Stimulated activated CD8-positive, alpha-beta memory T cell treated with anti-CD3 and anti-CD28 coated beads, Interleukin-2, amount 100 ng/mL, for 48 hours (primary cell): ENCODE measurements around the gene TSPAN31.
A peak's percentile ranks its signal among the peaks of the same experiment; 100 is the strongest.

ENCODE experiments used
- DNase-seq, 2 donors: peaks; one replicate each; pipeline ENCODE4 v3.0.0-alpha.2; 2020; ENCODE audit warnings: low read depth in 2 of 2

Gene TSPAN31

GRCh38 chr12:57752668-57753000 lies 7.8 kb downstream of the TSPAN31 start:
- DNase-seq, result no peak

DNA sequence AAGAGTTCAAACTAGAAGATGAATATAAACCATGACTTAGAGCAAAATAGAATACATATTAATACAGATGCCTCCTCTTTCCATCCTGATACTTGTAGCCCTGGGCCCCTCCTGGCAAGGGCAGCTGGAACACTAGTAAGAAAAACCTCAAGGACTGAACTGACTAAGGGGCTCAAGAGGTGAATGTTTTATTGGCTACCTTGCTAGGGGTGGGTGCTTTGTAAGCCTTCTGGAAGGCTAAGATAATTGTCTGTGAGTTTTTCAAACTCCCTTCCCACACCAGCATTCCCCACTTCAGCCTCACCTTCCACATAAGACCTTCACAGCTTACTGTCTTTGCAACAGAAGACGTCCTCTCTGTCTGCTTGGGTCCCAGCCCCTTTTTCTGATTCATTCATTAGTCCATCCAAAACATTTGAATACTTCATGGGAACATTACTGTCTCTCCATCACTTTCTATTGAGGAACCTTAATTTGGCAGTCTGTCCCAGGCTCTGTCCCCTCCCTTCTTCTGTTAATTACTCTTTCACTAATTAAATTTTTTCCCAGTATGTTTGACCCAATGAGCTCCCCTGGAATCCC lies 9.0 kb downstream of the TSPAN31 start:
- DNase-seq, result no peak

- peak; percentile 74 to 84 for DNase-seq
Observed at GRCh38 chr12:57754411-57755193, 9.8 kb downstream of the TSPAN31 start, which contains the start of gene MARCHF9. MARCHF9 (plus strand) TSS chr12:57755103; CDS start chr12:57755529, 426 bp downstream.

GRCh38 chr12:57755194-57755453 lies 10.3 kb downstream of the TSPAN31 start:
- DNase-seq, result no peak

GRCh38 chr12:57755454-57756372 lies 10.9 kb downstream of the TSPAN31 start:
- no peak for DNase-seq

DNA sequence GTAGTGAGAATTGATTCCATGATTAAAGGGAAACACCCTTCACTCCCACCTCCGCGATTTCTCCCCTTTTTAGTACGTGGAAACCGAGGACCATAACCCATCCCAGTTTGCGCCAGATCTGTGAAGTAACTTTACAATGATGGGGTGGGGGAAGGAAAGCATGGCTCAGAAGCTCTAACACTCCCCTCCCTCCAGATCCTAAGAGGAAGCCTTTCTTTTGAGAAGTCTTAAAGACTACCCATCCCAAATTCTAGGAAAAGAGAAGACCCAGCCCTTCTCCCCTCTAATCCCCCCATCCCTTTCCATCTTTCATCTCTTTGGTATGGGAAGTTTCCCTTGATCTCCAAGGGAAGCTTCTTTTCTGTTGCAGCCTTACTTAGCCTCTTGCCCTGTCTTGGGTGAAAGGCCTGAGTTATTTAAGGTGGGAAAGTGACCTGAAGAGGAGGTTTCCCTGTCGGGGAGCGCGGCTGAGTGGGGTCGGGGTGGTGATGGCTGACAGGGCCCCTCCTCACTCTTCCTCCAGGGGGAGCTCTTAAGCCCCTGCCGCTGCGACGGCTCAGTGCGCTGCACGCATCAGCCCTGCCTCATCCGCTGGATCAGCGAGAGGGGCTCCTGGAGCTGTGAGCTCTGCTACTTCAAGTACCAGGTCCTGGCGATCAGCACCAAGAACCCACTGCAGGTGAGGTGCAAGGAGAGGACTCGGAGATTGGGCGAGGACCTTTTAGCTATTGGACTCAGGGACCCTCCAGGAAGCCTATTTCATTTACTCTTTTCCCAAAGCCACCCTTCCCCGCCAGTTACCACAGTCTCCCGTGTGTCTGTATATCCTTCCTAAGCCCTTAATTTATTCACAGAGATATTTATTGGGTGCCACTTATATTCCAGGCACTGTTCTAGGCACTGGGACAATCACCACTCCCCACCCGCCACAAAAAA lies 11.8 kb downstream of the TSPAN31 start:
- peak; percentile 57 to 69 for DNase-seq

- no peak for DNase-seq
Observed at GRCh38 chr12:57757771-57758170, 12.9 kb downstream of the TSPAN31 start.

DNA sequence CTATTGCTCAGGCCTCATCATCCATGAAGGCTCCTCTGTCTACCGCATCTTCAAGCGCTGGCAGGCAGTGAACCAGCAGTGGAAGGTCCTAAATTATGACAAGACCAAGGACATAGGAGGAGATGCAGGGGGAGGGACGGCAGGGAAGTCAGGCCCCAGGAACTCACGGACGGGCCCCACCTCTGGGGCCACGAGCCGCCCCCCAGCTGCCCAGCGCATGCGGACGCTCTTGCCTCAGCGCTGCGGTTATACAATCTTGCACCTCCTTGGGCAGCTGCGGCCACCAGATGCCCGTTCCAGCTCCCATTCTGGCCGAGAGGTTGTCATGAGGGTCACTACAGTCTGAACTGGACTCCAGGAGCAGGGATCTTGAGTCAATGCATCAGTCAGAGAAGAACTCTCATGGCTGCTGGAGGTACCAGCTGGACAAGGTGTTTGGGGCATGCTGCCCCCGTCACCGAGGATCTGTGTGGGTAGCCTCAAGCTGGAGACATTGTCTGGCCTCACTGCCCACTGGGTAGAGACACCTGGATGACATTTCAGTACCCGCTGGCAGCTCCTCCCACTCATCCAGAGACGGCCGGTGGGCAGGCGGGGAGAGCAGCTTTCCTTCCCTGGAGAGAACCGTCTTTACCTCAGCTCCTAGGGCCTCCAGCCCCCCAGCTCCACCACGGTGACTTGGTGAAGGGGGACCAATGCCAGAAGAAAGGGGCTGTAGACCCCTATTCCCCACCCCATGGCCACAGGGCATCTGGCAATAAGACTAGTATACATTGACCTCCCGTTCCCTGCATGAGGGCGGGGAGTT lies 13.9 kb downstream of the TSPAN31 start:
- no peak for DNase-seq

DNA sequence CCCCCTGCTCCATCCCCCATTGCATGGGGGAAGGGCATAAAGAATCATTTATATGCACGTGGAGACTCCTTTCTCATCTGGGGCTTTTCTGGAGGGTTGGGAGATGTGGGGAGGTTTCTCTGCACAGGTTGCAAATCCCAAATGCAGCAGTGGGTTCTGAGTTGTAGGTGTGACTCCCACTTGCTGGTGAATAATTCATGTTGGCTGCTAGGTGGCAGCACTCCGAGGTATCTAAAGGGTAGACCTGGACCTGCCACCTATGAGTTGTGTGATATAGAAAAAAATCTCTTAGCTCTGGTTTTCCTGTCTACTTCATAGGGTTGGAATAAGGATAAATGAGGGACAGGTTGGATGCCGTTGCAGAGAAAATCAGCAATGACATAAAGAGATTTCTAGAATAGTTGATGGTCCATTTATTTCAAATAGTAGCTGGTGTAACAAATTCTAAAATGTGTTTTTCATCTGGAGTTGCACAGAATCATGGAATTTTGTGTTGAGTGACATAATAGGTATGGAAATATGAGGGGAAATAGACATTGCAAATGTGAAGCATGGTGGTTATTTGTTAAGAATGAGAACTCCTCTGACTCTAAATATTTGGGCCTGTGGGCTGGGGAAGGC lies 14.6 kb downstream of the TSPAN31 start:
- no peak for DNase-seq

DNA sequence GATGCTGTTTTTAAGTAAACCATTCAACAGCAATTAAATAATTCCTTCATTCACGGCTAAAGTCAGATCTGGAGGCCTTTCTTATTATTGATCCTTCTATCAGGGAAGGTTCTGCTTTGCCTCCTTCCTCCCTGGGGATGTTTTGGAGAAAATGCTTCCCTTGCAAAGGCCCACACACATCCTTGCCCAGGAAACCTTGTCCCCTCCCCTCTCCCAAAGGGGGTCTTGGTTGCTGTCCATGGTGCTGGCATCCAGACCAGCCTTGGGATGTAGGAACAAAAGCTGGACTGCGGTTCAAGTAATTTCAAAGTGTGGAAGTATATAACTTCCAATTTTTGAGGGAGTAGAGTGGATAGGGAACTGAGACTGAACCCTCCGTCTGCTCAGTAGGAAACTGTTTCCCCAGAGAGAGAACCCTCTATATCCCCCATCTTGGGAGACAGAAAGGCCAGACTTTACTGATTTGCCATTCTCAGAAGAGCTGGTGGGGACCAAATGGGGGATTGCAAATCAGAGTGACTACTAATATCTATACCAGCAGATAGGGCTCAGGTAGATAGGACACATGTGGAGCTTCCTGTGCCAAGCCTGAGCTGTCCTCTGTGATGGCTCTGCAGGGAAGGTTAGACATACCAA lies 15.6 kb downstream of the TSPAN31 start:
- DNase-seq, result no peak

- no peak for DNase-seq
Observed at GRCh38 chr12:57761391-57761998, 16.7 kb downstream of the TSPAN31 start.

GRCh38 chr12:57762463-57762862 lies 17.6 kb downstream of the TSPAN31 start:
- no peak for DNase-seq

DNA sequence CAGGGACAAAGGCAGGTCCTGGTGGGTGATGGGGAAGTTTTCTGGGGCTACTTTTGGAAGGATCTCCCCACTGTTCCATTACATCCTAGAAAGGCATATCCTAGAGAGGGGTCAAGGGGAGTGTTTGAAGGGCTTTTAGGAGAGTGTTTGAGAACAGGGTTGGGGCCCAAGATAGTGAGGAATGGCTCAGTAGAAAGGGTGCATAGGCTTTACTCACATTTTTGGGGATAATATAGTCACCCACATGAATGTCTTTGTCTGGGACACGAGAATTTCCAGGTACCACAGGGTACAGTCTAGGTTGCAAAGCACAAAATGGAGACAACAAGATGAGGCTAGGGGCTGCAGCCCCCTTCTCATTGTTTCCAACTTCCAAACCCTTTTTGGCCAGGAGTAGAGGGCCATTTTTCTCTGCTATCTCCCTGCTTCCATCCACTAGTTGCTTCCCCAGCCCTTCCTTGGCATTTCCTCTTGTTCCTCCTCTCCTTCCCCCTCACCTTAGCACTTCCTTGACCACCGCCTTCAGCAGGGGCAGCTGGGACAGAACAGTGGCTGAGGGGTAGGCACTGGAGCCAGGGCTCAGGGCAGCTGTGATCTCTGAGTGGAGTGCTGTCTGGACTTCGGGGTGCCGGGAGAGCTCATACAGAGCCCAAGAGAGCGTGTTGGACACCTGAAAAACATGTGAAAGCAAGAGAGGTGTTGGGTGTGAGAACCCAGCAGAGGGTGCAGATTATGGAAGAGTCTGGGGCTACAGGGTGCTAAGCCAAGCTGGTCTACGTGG lies 19.2 kb downstream of the TSPAN31 start:
- no peak for DNase-seq

GRCh38 chr12:57764662-57765002 lies 19.8 kb downstream of the TSPAN31 start:
- DNase-seq, result no peak

DNA sequence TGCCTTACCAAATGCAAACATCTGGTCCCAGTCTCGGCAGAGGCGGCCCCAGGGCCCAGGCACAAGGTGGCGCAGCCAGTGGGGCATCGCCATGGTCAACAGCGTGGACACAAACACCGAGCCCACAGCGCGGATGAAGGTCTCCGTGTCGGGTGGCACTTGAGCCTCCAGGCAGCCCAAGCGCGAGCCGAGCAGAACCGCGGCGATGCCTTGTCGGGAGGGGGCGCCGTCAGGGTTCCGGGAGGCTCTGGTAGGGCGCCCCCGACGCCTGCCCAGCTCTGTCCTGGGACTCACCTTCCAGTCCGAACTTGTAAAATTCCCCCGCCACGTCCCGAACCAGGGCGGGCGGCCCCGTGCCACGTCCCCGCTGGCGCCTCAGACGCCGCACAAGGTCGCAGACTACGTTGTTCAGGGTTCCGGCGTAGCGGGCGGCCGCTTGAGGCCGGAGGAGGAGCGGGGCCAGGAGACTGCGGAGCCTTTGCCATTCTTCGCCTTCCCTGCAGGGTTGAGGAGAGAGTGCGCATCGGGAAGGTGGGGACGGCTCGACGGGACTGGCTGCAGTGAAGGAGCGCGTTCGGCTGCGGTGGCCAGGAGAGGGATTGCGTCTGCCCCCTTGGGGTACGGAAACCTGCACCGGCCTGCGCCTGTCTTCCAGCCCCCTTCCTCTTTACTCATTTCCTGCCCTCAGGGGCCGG lies 20.3 kb downstream of the TSPAN31 start:
- peak; percentile 42 to 51 for DNase-seq

GRCh38 chr12:57765698-57766463 lies 21.0 kb downstream of the TSPAN31 start:
- no peak for DNase-seq
